ENCODE data around the gene GLIS1. TPM values are rescaled to one million over a fixed set of nuclear protein-coding genes. Genes with fewer than 3 reads are reported as not detected.

Gene GLIS1
- total RNA-seq, 1 experiment from 2014 or later: not detected

GRCh38 chr1:53524428-53525375, 214.3 kb downstream of the GLIS1 start:
- Histone ChIP-seq H3K27ac (no peak overlapping the region), H3K79me2 (ENCODE audit: low read depth) (no peaks in the 10 kb centered on the region), H3K36me3 (ENCODE audit: low read depth) (no peaks in the 10 kb centered on the region), H3K27me3 (ENCODE audit: insufficient read depth, low read depth) (peaks cover 3% of the 10 kb centered on the region; the same call in 1 of the 2 replicates), H3F3A (ENCODE audit: insufficient read depth, low read depth) (no peaks in the 10 kb centered on the region), H3K9me3 (ENCODE audit: insufficient read depth, low read depth) (no peaks in the 10 kb centered on the region), H3K4me2 (no peak overlapping the region), H2AFZ (no peak overlapping the region), H3K4me3 (no peak overlapping the region), H4K20me1 (ENCODE audit: insufficient read depth) (no peaks in the 10 kb centered on the region), H3K9me2 (ENCODE audit: insufficient read depth) (no peaks in the 10 kb centered on the region), H3K4me1 (replicated peaks; ENCODE audit: insufficient read depth) (peaks cover 4% of the 10 kb centered on the region)
- BruUV-seq (replicated peaks): no TSS peak
- intact Hi-C loops (cut with micrococcal nuclease; ENCODE audit: unreplicated experiment): no loop called here
- no peak for DNase-seq
- TF ChIP-seq, protein P1, sequence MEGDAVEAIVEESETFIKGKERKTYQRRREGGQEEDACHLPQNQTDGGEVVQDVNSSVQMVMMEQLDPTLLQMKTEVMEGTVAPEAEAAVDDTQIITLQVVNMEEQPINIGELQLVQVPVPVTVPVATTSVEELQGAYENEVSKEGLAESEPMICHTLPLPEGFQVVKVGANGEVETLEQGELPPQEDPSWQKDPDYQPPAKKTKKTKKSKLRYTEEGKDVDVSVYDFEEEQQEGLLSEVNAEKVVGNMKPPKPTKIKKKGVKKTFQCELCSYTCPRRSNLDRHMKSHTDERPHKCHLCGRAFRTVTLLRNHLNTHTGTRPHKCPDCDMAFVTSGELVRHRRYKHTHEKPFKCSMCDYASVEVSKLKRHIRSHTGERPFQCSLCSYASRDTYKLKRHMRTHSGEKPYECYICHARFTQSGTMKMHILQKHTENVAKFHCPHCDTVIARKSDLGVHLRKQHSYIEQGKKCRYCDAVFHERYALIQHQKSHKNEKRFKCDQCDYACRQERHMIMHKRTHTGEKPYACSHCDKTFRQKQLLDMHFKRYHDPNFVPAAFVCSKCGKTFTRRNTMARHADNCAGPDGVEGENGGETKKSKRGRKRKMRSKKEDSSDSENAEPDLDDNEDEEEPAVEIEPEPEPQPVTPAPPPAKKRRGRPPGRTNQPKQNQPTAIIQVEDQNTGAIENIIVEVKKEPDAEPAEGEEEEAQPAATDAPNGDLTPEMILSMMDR (conservative IDR thresholded peaks at IDR 0.05): no peak
- TF ChIP-seq EZH2 (IDR thresholded peaks at IDR 0.05; ENCODE audit: low read depth): no peak
- POLR2A ChIA-PET (ENCODE audit: unreplicated experiment): no interaction called here
- CTCF ChIA-PET: no interaction called here

- Histone ChIP-seq H3K27me3 (ENCODE audit: insufficient read depth, low read depth) (peaks cover 7% of the 10 kb centered on the region), H3K27ac (no peak overlapping the region), H3K79me2 (ENCODE audit: low read depth) (no peaks in the 10 kb centered on the region), H3F3A (ENCODE audit: insufficient read depth, low read depth) (no peaks in the 10 kb centered on the region), H3K4me1 (replicated peaks; ENCODE audit: insufficient read depth) (no peaks in the 10 kb centered on the region), H3K9me3 (ENCODE audit: insufficient read depth, low read depth) (no peaks in the 10 kb centered on the region), H2AFZ (no peak overlapping the region), H3K9me2 (ENCODE audit: insufficient read depth) (no peaks in the 10 kb centered on the region), H3K4me3 (no peak overlapping the region), H3K4me2 (no peak overlapping the region), H4K20me1 (ENCODE audit: insufficient read depth) (no peaks in the 10 kb centered on the region), H3K36me3 (ENCODE audit: low read depth) (no peaks in the 10 kb centered on the region)
- BruUV-seq (replicated peaks): no TSS peak
- intact Hi-C loops (cut with micrococcal nuclease; ENCODE audit: unreplicated experiment): no loop called here
- DNase-seq: no peak
- POLR2A ChIA-PET (ENCODE audit: unreplicated experiment): no interaction called here
- CTCF ChIA-PET: no interaction called here
- TF ChIP-seq, protein P1 (conservative IDR thresholded peaks at IDR 0.05): no peak
- TF ChIP-seq EZH2 (IDR thresholded peaks at IDR 0.05; ENCODE audit: low read depth): no peak
Measured at GRCh38 chr1:53521924-53522552, 216.9 kb downstream of the GLIS1 start.

DNA sequence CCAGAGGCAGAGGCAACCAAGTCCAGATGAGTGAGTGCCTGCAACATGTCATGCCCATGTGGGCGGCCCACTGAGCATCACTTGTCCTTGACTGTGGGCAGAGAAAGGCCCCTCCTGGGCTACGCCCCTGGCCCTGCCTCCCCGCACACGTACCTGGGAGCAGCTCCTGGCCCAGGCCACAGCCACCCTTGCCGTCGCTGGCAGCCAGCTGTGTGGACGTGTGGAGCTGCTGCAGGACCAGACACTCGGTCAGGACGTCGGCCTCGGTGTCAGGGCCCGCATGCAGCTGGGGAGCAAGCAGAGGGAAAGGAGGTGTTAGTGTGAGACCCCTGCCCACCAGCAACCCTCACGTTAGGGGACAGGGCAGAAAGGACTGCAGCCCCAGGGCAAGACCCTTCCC, 218.5 kb downstream of the GLIS1 start:
- H3K9me3 ChIP-seq (ENCODE audit: insufficient read depth, low read depth): no peaks in the 10 kb centered on the region
- H3K9me2 ChIP-seq (ENCODE audit: insufficient read depth): no peaks in the 10 kb centered on the region
- H3K4me2 ChIP-seq: no peak overlapping the region
- H4K20me1 ChIP-seq (ENCODE audit: insufficient read depth): no peaks in the 10 kb centered on the region
- intact Hi-C loops (cut with micrococcal nuclease; ENCODE audit: unreplicated experiment): no loop called here
- CTCF ChIA-PET: no interaction called here
- no peaks in the 10 kb centered on the region for H3K36me3 ChIP-seq (ENCODE audit: low read depth)
- H3K27ac ChIP-seq: no peak overlapping the region
- BruUV-seq (replicated peaks): no TSS peak
- H3K4me1 ChIP-seq (replicated peaks; ENCODE audit: insufficient read depth): no peaks in the 10 kb centered on the region
- no peaks in the 10 kb centered on the region for H3K79me2 ChIP-seq (ENCODE audit: low read depth)
- H3K4me3 ChIP-seq: no peak overlapping the region
- POLR2A ChIA-PET (ENCODE audit: unreplicated experiment): no interaction called here
- no peak overlapping the region for H2AFZ ChIP-seq
- H3F3A ChIP-seq (ENCODE audit: insufficient read depth, low read depth): no peaks in the 10 kb centered on the region
- H3K27me3 ChIP-seq (ENCODE audit: insufficient read depth, low read depth): peaks cover 7% of the 10 kb centered on the region
- DNase-seq: no peak
- no peak for TF ChIP-seq EZH2 (IDR thresholded peaks at IDR 0.05; ENCODE audit: low read depth)

Data from PC-9 (cell line).